Lung (tissue), 12 donors: ENCODE results near the gene ANKRD11. TPM values are rescaled to one million over a fixed set of nuclear protein-coding genes. Genes with fewer than 3 reads are reported as not detected.
A peak's percentile ranks its signal among the peaks of the same experiment; 100 is the strongest.

Source experiments
- ATAC-seq: fragments of 200-7000 bp; cut with Tn5 transposase; one replicate; pipeline ENCODE4 v1.9.1; 2020; ENCODE audit warnings: moderate number of reproducible peaks; ENCODE audit not compliant: insufficient read depth, low FRiP score
- DNase-seq, 3 donors: peaks; one replicate each; pipeline ENCODE4 v3.0.0-alpha.2; 2013 to 2017
- H3K27ac ChIP-seq, 2 donors: one replicate each; pipeline ENCODE4 v1.5.1; 2013; ENCODE audit warnings: mild to moderate bottlenecking in 2 of 2, moderate library complexity in 2 of 2, control low read depth in 1 of 2, inconsistent platforms in 1 of 2, low read depth in 1 of 2, low read length in 1 of 2
- H3K27me3 ChIP-seq, 3 donors: one replicate each; pipeline ENCODE4 v1.5.1; 2013; ENCODE audit warnings: low read length in 2 of 3; ENCODE audit not compliant: control insufficient read depth in 3 of 3, insufficient read depth in 3 of 3
- H3K36me3 ChIP-seq, 4 donors: one replicate each; pipeline ENCODE4 v1.5.1; 2013; ENCODE audit warnings: low read length in 4 of 4, mild to moderate bottlenecking in 1 of 4, moderate library complexity in 1 of 4; ENCODE audit not compliant: control insufficient read depth in 4 of 4, insufficient read depth in 4 of 4
- H3K4me1 ChIP-seq, 5 donors: one replicate each; pipeline ENCODE4 v1.5.1; 2013; ENCODE audit warnings: low read length in 5 of 5, mild to moderate bottlenecking in 2 of 5, moderate library complexity in 1 of 5; ENCODE audit not compliant: control insufficient read depth in 5 of 5, insufficient read depth in 5 of 5
- H3K4me3 ChIP-seq: one replicate; pipeline ENCODE4 v1.5.1; 2013; ENCODE audit warnings: mild to moderate bottlenecking, control low read depth, moderate library complexity
- H3K9ac ChIP-seq, 2 donors: one replicate each; pipeline ENCODE4 v1.5.1; 2013; ENCODE audit warnings: low read length in 2 of 2, control low read depth in 1 of 2; ENCODE audit not compliant: insufficient read depth in 1 of 2
- H3K9me3 ChIP-seq, 4 donors: one replicate each; pipeline ENCODE4 v1.5.1; 2013; ENCODE audit warnings: low read length in 3 of 4, mild to moderate bottlenecking in 1 of 4, moderate library complexity in 1 of 4; ENCODE audit not compliant: control insufficient read depth in 4 of 4, insufficient read depth in 3 of 4
- CTCF ChIP-seq: IDR thresholded peaks from 2 replicates; pipeline ENCODE4 v1.5.1; 2012; ENCODE audit warnings: mild to moderate bottlenecking; ENCODE audit errors: control extremely low read depth, extremely low read depth
- WGBS, 2 donors: extraction: QIAGEN DNeasy Blood & Tissue Kit; methylation state at CpG; one replicate each; pipeline ENCODE4 v1.1.7; 2013; 5-methylcytosine and 5-hydroxymethylcytosine counted together
- polyA plus RNA-seq, 2 donors: library from polyadenylated mRNA; stranded (reverse); fragments of 200-250 nt; gene quantifications; one replicate each; pipeline ENCODE4 v1.2.1, GENCODE V29; 2013
- total RNA-seq, 2 donors: library from RNA; depleted of rRNA in 1 of 2; stranded (reverse); fragments of >200 nt in 1 of 2; gene quantifications; one replicate each; pipeline ENCODE4 v1.2.1, GENCODE V29; 2014 to 2021
- donor health status: control.
- donor health status: control.
- donor health status: Bipolar disorder and iron deficiency.
- donor health status: healthy.
- donor health status: DM: yes; HTN: yes; CAD: no.

The ANKRD11 gene
- total and polyA plus RNA-seq, 4 donors, result 58.5 to 162 (median 89.5) TPM

- ATAC-seq, result no peak
- peak overlapping the region in 1 of 2 donors; percentile 37 for H3K27ac ChIP-seq
Measured at GRCh38 chr16:89361751-89362539, 128.4 kb downstream of the ANKRD11 start.

GRCh38 chr16:89360760-89361435 lies 129.5 kb downstream of the ANKRD11 start:
- no peaks in the 10 kb centered on the region for H3K27me3 ChIP-seq
- peaks cover 0 to 12% (median 3%) of the 10 kb centered on the region in 4 donors for H3K36me3 ChIP-seq
- DNase-seq, result no peak
- H3K4me3 ChIP-seq, result no peak overlapping the region
- H3K4me1 ChIP-seq, result peaks cover 12 to 46% (median 39%) of the 10 kb centered on the region in 5 donors
- TF ChIP-seq CTCF, result no peak
- peak overlapping the region in 1 of 2 donors; percentile 68 for H3K27ac ChIP-seq
- no peaks in the 10 kb centered on the region for H3K9me3 ChIP-seq
- no peak for ATAC-seq
- 15 to 34% methylated on average over 12 of the region's 12 CpGs for WGBS, 2 donors
- H3K9ac ChIP-seq, result no peak overlapping the region

More at GRCh38 chr16:89361751-89362539, 128.4 kb downstream of the ANKRD11 start:
- H3K36me3 ChIP-seq, result peaks cover 0 to 11% (median 2%) of the 10 kb centered on the region in 4 donors
- 33 to 48% methylated on average over 13 of the region's 13 CpGs for WGBS, 2 donors
- no peak for TF ChIP-seq CTCF
- no peak for DNase-seq
- no peaks in the 10 kb centered on the region for H3K9me3 ChIP-seq
- no peaks in the 10 kb centered on the region for H3K27me3 ChIP-seq
- no peak overlapping the region for H3K4me3 ChIP-seq
- no peak overlapping the region for H3K9ac ChIP-seq
- peaks cover 11 to 45% (median 38%) of the 10 kb centered on the region in 5 donors for H3K4me1 ChIP-seq

- TF ChIP-seq CTCF, result no peak
- WGBS, 2 donors, result 36 to 47% methylated on average over 18 of the region's 18 CpGs
- no peak for ATAC-seq
- Histone ChIP-seq H3K9me3 (no peaks in the 10 kb centered on the region), H3K27me3 (no peaks in the 10 kb centered on the region), H3K9ac (no peak overlapping the region), H3K27ac (peak overlapping the region in 1 of 2 donors; percentile 27), H3K4me3 (no peak overlapping the region), H3K36me3 (peaks cover 0 to 12% (median 4%) of the 10 kb centered on the region in 4 donors), H3K4me1 (peaks cover 16 to 47% (median 38%) of the 10 kb centered on the region in 5 donors)
- peak; percentile 25 to 58 (median 37) for DNase-seq
Measured at GRCh38 chr16:89359264-89360147, 130.9 kb downstream of the ANKRD11 start.
